ENCODE measurements around the gene SH3PXD2A.
A peak's percentile ranks its signal among the peaks of the same experiment; 100 is the strongest.

Gene SH3PXD2A

DNA sequence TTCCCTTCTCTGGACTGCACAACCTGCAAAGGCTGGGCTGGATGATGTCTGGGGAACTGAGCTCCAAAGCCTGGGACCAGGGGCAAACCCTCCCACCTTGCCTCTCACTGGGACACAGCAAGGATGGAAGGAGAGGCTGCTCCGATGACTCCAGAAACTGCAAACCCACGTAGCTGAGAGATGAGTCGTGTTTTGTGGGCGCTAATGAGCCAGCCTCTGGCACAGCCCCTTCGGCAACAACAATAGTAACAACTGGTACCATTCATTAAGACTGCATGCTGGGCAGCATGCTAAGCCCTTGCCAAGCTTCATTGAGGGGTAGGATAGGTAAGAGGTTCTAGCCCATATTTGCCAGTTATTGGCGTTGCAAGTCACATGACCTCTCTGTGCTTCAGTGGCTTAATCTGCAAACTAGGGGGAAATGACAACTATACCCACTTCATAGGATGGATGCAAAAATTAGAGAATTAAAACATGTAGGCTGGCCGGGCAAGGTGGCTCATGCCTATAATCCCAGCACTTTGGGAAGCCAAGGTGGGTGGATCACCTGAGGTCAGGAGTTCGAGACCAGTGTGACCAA, 145.9 kb downstream of the SH3PXD2A start (continued):
- TF ChIP-seq, protein P1, sequence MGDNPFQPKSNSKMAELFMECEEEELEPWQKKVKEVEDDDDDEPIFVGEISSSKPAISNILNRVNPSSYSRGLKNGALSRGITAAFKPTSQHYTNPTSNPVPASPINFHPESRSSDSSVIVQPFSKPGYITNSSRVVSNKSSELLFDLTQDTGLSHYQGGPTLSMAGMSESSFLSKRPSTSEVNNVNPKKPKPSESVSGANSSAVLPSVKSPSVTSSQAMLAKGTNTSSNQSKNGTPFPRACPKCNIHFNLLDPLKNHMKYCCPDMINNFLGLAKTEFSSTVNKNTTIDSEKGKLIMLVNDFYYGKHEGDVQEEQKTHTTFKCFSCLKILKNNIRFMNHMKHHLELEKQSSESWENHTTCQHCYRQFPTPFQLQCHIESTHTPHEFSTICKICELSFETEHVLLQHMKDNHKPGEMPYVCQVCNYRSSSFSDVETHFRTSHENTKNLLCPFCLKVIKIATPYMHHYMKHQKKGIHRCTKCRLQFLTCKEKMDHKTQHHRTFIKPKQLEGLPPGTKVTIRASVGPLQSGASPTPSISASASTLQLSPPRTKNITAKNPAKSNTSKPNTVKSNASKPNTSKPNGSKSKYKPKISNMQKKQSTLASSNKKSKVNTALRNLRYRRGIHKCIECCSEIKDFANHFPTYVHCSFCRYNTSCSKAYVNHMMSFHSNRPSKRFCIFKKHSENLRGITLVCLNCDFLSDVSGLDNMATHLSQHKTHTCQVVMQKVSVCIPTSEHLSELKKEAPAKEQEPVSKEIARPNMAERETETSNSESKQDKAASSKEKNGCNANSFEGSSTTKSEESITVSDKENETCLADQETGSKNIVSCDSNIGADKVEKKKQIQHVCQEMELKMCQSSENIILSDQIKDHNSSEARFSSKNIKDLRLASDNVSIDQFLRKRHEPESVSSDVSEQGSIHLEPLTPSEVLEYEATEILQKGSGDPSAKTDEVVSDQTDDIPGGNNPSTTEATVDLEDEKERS (tag by site-specific recombination; IDR thresholded peaks at IDR 0.05), result no peak
- TF ChIP-seq ZNF610 (tag by site-specific recombination; IDR thresholded peaks at IDR 0.05; ENCODE audit: borderline replicate concordance), result no peak
- TF ChIP-seq ZNF76 (tag by site-specific recombination; IDR thresholded peaks at IDR 0.05; ENCODE audit: borderline replicate concordance, low read depth), result no peak
- TF ChIP-seq ZNF223 (tag by site-specific recombination; IDR thresholded peaks at IDR 0.05), result no peak
- no peak for TF ChIP-seq MEIS1 (CRISPR knock-in tag; IDR thresholded peaks at IDR 0.05; ENCODE audit: borderline replicate concordance)
- no peak for TF ChIP-seq GFI1B (tag by site-specific recombination; IDR thresholded peaks at IDR 0.05)
- TF ChIP-seq SETDB1 (IDR thresholded peaks at IDR 0.05; ENCODE audit: insufficient read length, low read length), result no peak
- TF ChIP-seq SP7 (tag by site-specific recombination; IDR thresholded peaks at IDR 0.05), result 0 out of 2 replicates have a peak, but pooled peaks have one; percentile 31
- no peak for TF ChIP-seq ZFP41 (tag by site-specific recombination; IDR thresholded peaks at IDR 0.05; ENCODE audit: borderline replicate concordance)
- TF ChIP-seq ZNF391 (tag by site-specific recombination; IDR thresholded peaks at IDR 0.05; ENCODE audit: borderline replicate concordance, low read depth), result no peak
- no peak for TF ChIP-seq ZNF677 (tag by site-specific recombination; IDR thresholded peaks at IDR 0.05)
- no peak for TF ChIP-seq KLF8 (tag by site-specific recombination; IDR thresholded peaks at IDR 0.05)
- TF ChIP-seq ZBTB7A (tag by site-specific recombination; IDR thresholded peaks at IDR 0.05; ENCODE audit: low read depth), result no peak
- TF ChIP-seq EGR2 (tag by site-specific recombination; IDR thresholded peaks at IDR 0.05; ENCODE audit: low read depth), result peak; percentile 62
- TF ChIP-seq ZNF121 (tag by site-specific recombination; IDR thresholded peaks at IDR 0.05), result no peak
- no peak for TF ChIP-seq ZFP69B (tag by site-specific recombination; IDR thresholded peaks at IDR 0.05)
- TF ChIP-seq, protein P2, sequence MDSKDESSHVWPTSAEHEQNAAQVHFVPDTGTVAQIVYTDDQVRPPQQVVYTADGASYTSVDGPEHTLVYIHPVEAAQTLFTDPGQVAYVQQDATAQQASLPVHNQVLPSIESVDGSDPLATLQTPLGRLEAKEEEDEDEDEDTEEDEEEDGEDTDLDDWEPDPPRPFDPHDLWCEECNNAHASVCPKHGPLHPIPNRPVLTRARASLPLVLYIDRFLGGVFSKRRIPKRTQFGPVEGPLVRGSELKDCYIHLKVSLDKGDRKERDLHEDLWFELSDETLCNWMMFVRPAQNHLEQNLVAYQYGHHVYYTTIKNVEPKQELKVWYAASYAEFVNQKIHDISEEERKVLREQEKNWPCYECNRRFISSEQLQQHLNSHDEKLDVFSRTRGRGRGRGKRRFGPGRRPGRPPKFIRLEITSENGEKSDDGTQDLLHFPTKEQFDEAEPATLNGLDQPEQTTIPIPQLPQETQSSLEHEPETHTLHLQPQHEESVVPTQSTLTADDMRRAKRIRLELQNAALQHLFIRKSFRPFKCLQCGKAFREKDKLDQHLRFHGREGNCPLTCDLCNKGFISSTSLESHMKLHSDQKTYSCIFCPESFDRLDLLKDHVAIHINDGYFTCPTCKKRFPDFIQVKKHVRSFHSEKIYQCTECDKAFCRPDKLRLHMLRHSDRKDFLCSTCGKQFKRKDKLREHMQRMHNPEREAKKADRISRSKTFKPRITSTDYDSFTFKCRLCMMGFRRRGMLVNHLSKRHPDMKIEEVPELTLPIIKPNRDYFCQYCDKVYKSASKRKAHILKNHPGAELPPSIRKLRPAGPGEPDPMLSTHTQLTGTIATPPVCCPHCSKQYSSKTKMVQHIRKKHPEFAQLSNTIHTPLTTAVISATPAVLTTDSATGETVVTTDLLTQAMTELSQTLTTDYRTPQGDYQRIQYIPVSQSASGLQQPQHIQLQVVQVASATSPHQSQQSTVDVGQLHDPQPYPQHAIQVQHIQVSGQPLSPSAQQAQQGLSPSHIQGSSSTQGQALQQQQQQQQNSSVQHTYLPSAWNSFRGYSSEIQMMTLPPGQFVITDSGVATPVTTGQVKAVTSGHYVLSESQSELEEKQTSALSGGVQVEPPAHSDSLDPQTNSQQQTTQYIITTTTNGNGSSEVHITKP (tag by site-specific recombination; IDR thresholded peaks at IDR 0.05), result 0 out of 2 replicates have a peak, but pooled peaks have one; percentile 15
- TF ChIP-seq ZNF660 (tag by site-specific recombination; IDR thresholded peaks at IDR 0.05), result no peak
- TF ChIP-seq, protein P3, sequence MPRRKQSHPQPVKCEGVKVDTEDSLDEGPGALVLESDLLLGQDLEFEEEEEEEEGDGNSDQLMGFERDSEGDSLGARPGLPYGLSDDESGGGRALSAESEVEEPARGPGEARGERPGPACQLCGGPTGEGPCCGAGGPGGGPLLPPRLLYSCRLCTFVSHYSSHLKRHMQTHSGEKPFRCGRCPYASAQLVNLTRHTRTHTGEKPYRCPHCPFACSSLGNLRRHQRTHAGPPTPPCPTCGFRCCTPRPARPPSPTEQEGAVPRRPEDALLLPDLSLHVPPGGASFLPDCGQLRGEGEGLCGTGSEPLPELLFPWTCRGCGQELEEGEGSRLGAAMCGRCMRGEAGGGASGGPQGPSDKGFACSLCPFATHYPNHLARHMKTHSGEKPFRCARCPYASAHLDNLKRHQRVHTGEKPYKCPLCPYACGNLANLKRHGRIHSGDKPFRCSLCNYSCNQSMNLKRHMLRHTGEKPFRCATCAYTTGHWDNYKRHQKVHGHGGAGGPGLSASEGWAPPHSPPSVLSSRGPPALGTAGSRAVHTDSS (tag by site-specific recombination; IDR thresholded peaks at IDR 0.05), result no peak
- TF ChIP-seq ZNF423 (tag by site-specific recombination; IDR thresholded peaks at IDR 0.05), result no peak
- no peak for TF ChIP-seq ZNF747 (tag by site-specific recombination; IDR thresholded peaks at IDR 0.05)
- TF ChIP-seq ZBTB20 (tag by site-specific recombination; IDR thresholded peaks at IDR 0.05), result no peak
